ENCODE results near the gene SMIM5. TPM values are rescaled to one million over a fixed set of nuclear protein-coding genes. Genes with fewer than 3 reads are reported as not detected.

SMIM5 gene
- total and polyA plus RNA-seq, 2 donors (not counting 3 experiments of a cell fraction or from before 2014, with no cell fraction given) = not detected

- CTCF ChIA-PET = interaction anchor here (1.6 to 19.2 kb wide), 4 partner anchors 6 to 107 kb away, joined by 5 to 446 read pairs (median 15); partner anchors contain the start of gene SMIM5
- Histone ChIP-seq H3K9ac (replicated peaks; ENCODE audit: extremely low read depth, insufficient read depth, low read length) (no peak overlapping the region), H3K27me3 (ENCODE audit: control insufficient read depth in 2 of 2, insufficient read depth in 2 of 2, low read length in 2 of 2) (no peaks in the 10 kb centered on the region), H3K79me2 (ENCODE audit: control insufficient read depth, insufficient read depth, low read length) (no peaks in the 10 kb centered on the region), H3K9me1 (replicated peaks; ENCODE audit: control insufficient read depth, extremely low read depth, insufficient read depth, low read length) (no peaks in the 10 kb centered on the region), H2AFZ (ENCODE audit: low read depth, low read length) (no peak overlapping the region), H3K27ac (ENCODE audit: insufficient read depth, low read depth, low read length) (no peak overlapping the region), H4K20me1 (replicated peaks; ENCODE audit: control insufficient read depth, extremely low read depth, insufficient read depth, low read length) (no peaks in the 10 kb centered on the region), H3K4me2 (ENCODE audit: insufficient read depth, low read length) (no peak overlapping the region), H3K4me3 (replicated peaks in 1 of 3; ENCODE audit: insufficient read depth in 1 of 3, low read depth in 1 of 3, low read length in 3 of 3) (no peak overlapping the region), H3K9me3 (replicated peaks; ENCODE audit: control insufficient read depth, insufficient read depth, low read length) (no peaks in the 10 kb centered on the region), H3K36me3 (ENCODE audit: control insufficient read depth in 2 of 2, extremely low read depth in 1 of 2, insufficient read depth in 2 of 2, low read length in 2 of 2) (peaks cover 0 to 3% of the 10 kb centered on the region in 2 experiments), H3K4me1 (ENCODE audit: control insufficient read depth, extremely low read depth, insufficient read depth, low read length) (peaks cover 13% of the 10 kb centered on the region)
- FAIRE-seq (no peak), DNase-seq (ENCODE audit: low read depth, low spot score) (no peak)
- POLR2A ChIA-PET = interaction anchor here (0.9 kb wide), 1 partner anchor 14 kb away, joined by 3 read pairs; no protein-coding TSS in a partner anchor
- dilution Hi-C loops (cut with MboI; ENCODE audit: extremely low pct_ligation_motif_present, low sequenced_read_pairs) (no loop called here), intact Hi-C loops (cut with micrococcal nuclease) (no loop called here)
- BruUV-seq (replicated peaks) = no TSS peak
- TF ChIP-seq EZH2 (IDR thresholded peaks at IDR 0.05; ENCODE audit: borderline replicate concordance, low read depth, low read length, severe bottlenecking) (no peak), POLR2A (IDR thresholded peaks at IDR 0.05; ENCODE audit: low read depth, low read length) (no peak), GATA2 (IDR thresholded peaks at IDR 0.05; ENCODE audit: insufficient read depth, insufficient read length, low read depth, low read length) (no peak), JUN (IDR thresholded peaks at IDR 0.05; ENCODE audit: borderline replicate concordance, insufficient read depth, insufficient read length, low read depth) (no peak), POLR2AphosphoS5 (IDR thresholded peaks at IDR 0.05; ENCODE audit: insufficient read depth, low read depth, low read length) (no peak)
Measured at GRCh38 chr17:75641343-75641742, 8.1 kb downstream of the SMIM5 start.

GRCh38 chr17:75642182-75642783 is 9.0 kb downstream of the SMIM5 start:
- Histone ChIP-seq H3K79me2 (ENCODE audit: control insufficient read depth, insufficient read depth, low read length) (no peaks in the 10 kb centered on the region), H3K4me2 (ENCODE audit: insufficient read depth, low read length) (no peak overlapping the region), H3K36me3 (ENCODE audit: control insufficient read depth in 2 of 2, extremely low read depth in 1 of 2, insufficient read depth in 2 of 2, low read length in 2 of 2) (peaks cover 0 to 3% of the 10 kb centered on the region in 2 experiments), H3K9ac (replicated peaks; ENCODE audit: extremely low read depth, insufficient read depth, low read length) (no peak overlapping the region), H4K20me1 (replicated peaks; ENCODE audit: control insufficient read depth, extremely low read depth, insufficient read depth, low read length) (no peaks in the 10 kb centered on the region), H3K27me3 (ENCODE audit: control insufficient read depth in 2 of 2, insufficient read depth in 2 of 2, low read length in 2 of 2) (no peaks in the 10 kb centered on the region), H3K9me1 (replicated peaks; ENCODE audit: control insufficient read depth, extremely low read depth, insufficient read depth, low read length) (no peaks in the 10 kb centered on the region), H2AFZ (ENCODE audit: low read depth, low read length) (no peak overlapping the region), H3K9me3 (replicated peaks; ENCODE audit: control insufficient read depth, insufficient read depth, low read length) (no peaks in the 10 kb centered on the region), H3K27ac (ENCODE audit: insufficient read depth, low read depth, low read length) (no peak overlapping the region), H3K4me3 (replicated peaks in 1 of 3; ENCODE audit: insufficient read depth in 1 of 3, low read depth in 1 of 3, low read length in 3 of 3) (no peak overlapping the region), H3K4me1 (ENCODE audit: control insufficient read depth, extremely low read depth, insufficient read depth, low read length) (peaks cover 16% of the 10 kb centered on the region)
- intact Hi-C loops (cut with micrococcal nuclease) = no loop called here
- FAIRE-seq (peak; percentile 28), DNase-seq (ENCODE audit: low read depth, low spot score) (no peak)
- ChIA-PET CTCF (interaction anchor here (1.5 to 19.2 kb wide), 5 partner anchors 7 to 106 kb away, joined by 3 to 446 read pairs (median 14); partner anchors contain the start of gene SMIM5), POLR2A (interaction anchor here (1.2 kb wide), 1 partner anchor 9 kb away, joined by 3 read pairs; the partner anchor contains the start of gene SMIM5)
- TF ChIP-seq POLR2A (IDR thresholded peaks at IDR 0.05; ENCODE audit: low read depth, low read length) (no peak), EZH2 (IDR thresholded peaks at IDR 0.05; ENCODE audit: borderline replicate concordance, low read depth, low read length, severe bottlenecking) (no peak), JUN (IDR thresholded peaks at IDR 0.05; ENCODE audit: borderline replicate concordance, insufficient read depth, insufficient read length, low read depth) (no peak), MAX (IDR thresholded peaks at IDR 0.05; ENCODE audit: insufficient read depth, insufficient read length) (no peak), MYC (IDR thresholded peaks at IDR 0.05; ENCODE audit: low read depth, low read length) (no peak), FOS (IDR thresholded peaks at IDR 0.05; ENCODE audit: borderline replicate concordance, insufficient read depth, low read length) (no peak), CTCF (IDR thresholded peaks at IDR 0.05; ENCODE audit: extremely low read depth in 1 of 2, insufficient read depth in 1 of 2, low read depth in 1 of 2, low read length in 2 of 2) (no peak)
- dilution Hi-C loops (cut with MboI; ENCODE audit: extremely low pct_ligation_motif_present, low sequenced_read_pairs) = no loop called here
- BruUV-seq (replicated peaks) = no TSS peak
